Upper lobe of right lung (tissue), 1 donor: ENCODE data around the gene SPATA6. TPM values are rescaled to one million over a fixed set of nuclear protein-coding genes. Genes with fewer than 3 reads are reported as not detected.

Experiments
- ATAC-seq: fragments of 200-7000 bp; cut with Tn5 transposase; one replicate; pipeline ENCODE4 v1.9.1; 2020; ENCODE audit warnings: mild to moderate bottlenecking, moderate library complexity
- DNase-seq: peaks from one replicate; pipeline ENCODE4 v3.0.0-alpha.2; 2020
- H3K27ac ChIP-seq: fragments of 200-600 bp; one replicate; pipeline ENCODE4 v1.8.0; 2022
- H3K27me3 ChIP-seq: fragments of 200-600 bp; one replicate; pipeline ENCODE4 v1.8.0; 2022; ENCODE audit warnings: mild to moderate bottlenecking
- H3K36me3 ChIP-seq: fragments of 200-600 bp; one replicate; pipeline ENCODE4 v1.8.0; 2022
- H3K4me1 ChIP-seq: fragments of 200-600 bp; one replicate; pipeline ENCODE4 v1.8.0; 2022
- H3K4me3 ChIP-seq: fragments of 200-600 bp; one replicate; pipeline ENCODE4 v1.8.0; 2022; ENCODE audit warnings: mild to moderate bottlenecking
- H3K9me3 ChIP-seq: fragments of 200-600 bp; one replicate; pipeline ENCODE4 v1.8.0; 2022
- intact Hi-C: fragments of 100-400 bp; cut with DNase I; formaldehyde crosslinking; loops from one replicate; pipeline ENCODE4 v1.11.0; 2022
- total RNA-seq: library from RNA; stranded (reverse); fragmentation: NEBNext Ultra II Directional; extraction: Animal tissue kit (Norgen Biotek cat#: 25700); gene quantifications from one replicate; pipeline ENCODE4 v1.2.1, GENCODE V29; 2021
- TF ChIP-seq, protein P1 (sequence below): fragments of 200-600 bp; IDR thresholded peaks from one replicate; pipeline ENCODE4 v1.8.0; 2022; ENCODE audit warnings: antibody characterized with exemption
- donor health status: DM: no; HTN: yes; CAD: no; lungs with severe emphysema.

The SPATA6 gene
- total RNA-seq, 1 donor from 2014 or later, result 19.5 TPM

DNA sequence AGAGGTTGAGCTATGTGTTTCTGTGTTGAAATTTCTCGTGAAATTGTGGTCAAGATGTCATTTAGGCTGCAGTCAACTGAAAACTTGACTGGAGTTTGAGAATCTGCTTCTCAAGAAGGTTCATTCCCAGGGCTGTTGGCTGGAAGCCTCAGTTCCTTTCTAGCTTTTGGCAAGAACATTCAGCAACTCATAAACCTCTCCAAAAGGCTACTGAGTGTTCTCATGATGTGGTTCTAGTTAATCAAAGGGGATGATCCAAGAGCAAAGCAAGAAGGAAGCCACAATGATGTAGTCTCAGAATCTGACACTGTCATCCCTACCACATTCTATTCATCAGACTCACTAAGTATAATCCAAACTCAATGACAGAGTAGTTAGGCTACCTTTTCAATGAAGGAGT is 66.6 kb downstream of the SPATA6 start:
- ATAC-seq (no peak), DNase-seq (no peak)
- Histone ChIP-seq H3K4me1 (no peaks in the 10 kb centered on the region), H3K36me3 (no peaks in the 10 kb centered on the region), H3K4me3 (no peak overlapping the region), H3K27me3 (no peaks in the 10 kb centered on the region), H3K27ac (no peak overlapping the region), H3K9me3 (no peaks in the 10 kb centered on the region)
- intact Hi-C loops, result no loop called here
- TF ChIP-seq, protein P1, sequence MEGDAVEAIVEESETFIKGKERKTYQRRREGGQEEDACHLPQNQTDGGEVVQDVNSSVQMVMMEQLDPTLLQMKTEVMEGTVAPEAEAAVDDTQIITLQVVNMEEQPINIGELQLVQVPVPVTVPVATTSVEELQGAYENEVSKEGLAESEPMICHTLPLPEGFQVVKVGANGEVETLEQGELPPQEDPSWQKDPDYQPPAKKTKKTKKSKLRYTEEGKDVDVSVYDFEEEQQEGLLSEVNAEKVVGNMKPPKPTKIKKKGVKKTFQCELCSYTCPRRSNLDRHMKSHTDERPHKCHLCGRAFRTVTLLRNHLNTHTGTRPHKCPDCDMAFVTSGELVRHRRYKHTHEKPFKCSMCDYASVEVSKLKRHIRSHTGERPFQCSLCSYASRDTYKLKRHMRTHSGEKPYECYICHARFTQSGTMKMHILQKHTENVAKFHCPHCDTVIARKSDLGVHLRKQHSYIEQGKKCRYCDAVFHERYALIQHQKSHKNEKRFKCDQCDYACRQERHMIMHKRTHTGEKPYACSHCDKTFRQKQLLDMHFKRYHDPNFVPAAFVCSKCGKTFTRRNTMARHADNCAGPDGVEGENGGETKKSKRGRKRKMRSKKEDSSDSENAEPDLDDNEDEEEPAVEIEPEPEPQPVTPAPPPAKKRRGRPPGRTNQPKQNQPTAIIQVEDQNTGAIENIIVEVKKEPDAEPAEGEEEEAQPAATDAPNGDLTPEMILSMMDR, result no peak

DNA sequence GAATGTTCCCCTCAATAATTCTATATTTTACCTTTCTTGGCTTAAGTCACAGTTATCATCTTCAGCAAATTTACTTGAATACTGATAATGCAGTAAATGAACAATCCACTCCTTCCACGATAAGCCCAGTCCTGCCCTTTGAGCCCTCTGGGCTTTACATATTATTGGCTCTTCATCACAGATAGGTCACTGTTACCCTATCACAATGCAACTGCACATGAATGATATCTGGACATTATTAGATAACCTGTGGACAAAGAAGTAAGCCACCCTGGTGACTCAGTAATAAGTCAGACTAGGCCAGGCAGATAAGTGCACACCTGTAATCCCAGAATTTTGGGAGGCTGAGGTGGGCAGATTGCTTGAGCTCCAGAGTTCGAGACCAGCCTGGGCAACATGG is 69.4 kb downstream of the SPATA6 start:
- intact Hi-C loops, result no loop called here
- no peaks in the 10 kb centered on the region for H3K36me3 ChIP-seq
- ATAC-seq, result no peak

DNA sequence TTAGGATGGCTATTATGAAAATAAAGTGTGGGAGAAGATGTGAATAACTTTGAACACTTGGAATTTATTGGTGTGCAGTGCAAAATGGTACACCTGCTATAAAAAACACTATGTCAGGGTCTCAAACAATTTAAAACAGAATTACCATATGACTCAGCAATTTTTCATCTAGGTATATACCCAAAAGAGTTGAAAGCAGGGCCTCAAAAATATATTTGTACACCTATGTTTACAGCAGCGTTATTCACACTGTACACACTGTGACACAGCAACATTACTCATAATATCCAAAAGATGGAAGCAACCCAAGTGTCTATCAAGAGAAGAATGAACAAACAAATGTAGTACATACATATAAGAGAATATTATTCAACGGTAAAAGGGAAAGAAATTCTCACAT is 75.8 kb downstream of the SPATA6 start:
- Histone ChIP-seq H3K4me3 (no peak overlapping the region), H3K36me3 (no peaks in the 10 kb centered on the region), H3K9me3 (no peaks in the 10 kb centered on the region), H3K4me1 (no peaks in the 10 kb centered on the region), H3K27me3 (no peaks in the 10 kb centered on the region), H3K27ac (no peak overlapping the region)
- intact Hi-C loops, result no loop called here
- no peak for DNase-seq
- TF ChIP-seq, protein P1, result no peak
- ATAC-seq, result no peak

More for the DNA sequence above, 69.4 kb downstream of the SPATA6 start:
- TF ChIP-seq, protein P1, result no peak
- DNase-seq, result no peak
- no peaks in the 10 kb centered on the region for H3K4me1 ChIP-seq
- H3K4me3 ChIP-seq, result no peak overlapping the region
- no peak overlapping the region for H3K27ac ChIP-seq
- H3K27me3 ChIP-seq, result no peaks in the 10 kb centered on the region
- no peaks in the 10 kb centered on the region for H3K9me3 ChIP-seq

DNA sequence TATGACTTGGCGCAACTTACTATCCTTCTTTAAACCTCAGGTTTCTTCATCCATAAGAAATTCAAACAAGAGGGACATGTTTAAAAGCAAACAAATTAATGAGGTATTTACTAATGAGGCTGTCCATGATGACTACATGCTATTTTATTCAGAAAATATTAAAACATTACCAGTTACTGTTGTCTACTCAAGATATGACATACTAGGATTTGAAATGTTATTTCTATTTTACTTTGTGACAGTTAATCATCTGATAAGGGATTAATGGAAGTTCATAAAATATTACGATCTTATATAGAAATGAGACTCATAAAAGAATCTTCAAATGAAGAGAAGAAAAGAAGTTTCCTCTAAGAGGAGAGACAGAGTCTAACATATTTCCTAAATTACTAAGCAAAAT is 80.1 kb downstream of the SPATA6 start:
- Histone ChIP-seq H3K27ac (no peak overlapping the region), H3K27me3 (no peaks in the 10 kb centered on the region), H3K4me3 (no peak overlapping the region), H3K36me3 (no peaks in the 10 kb centered on the region), H3K4me1 (no peaks in the 10 kb centered on the region), H3K9me3 (no peaks in the 10 kb centered on the region)
- TF ChIP-seq, protein P1, result no peak
- intact Hi-C loops, result no loop called here
- DNase-seq (no peak), ATAC-seq (no peak)

DNA sequence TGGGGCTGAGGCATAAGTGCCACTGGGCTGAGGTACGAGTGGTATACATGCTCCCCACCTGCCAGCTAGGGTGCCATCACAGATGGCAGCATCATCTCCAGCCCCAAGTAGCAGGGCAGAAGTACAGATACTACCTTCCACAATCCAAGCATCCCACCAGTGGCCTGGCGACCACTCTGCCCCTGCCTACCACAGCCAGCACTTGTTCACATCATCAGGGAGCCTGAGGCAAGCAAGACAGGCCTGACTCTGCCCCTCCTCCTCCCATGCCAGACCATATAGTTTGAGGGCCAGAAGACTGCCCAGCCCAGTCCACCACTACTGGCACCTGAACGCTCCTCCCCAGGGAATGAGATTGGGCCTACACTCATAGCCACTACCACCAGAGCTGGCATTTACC is 84.6 kb downstream of the SPATA6 start:
- H3K27me3 ChIP-seq, result no peaks in the 10 kb centered on the region
- no peaks in the 10 kb centered on the region for H3K4me1 ChIP-seq
- H3K27ac ChIP-seq, result no peak overlapping the region
- ATAC-seq (no peak), DNase-seq (no peak)
- TF ChIP-seq, protein P1, result no peak
- intact Hi-C loops, result no loop called here
- H3K36me3 ChIP-seq, result peaks cover 6% of the 10 kb centered on the region
- H3K9me3 ChIP-seq, result no peaks in the 10 kb centered on the region
- no peak overlapping the region for H3K4me3 ChIP-seq

DNA sequence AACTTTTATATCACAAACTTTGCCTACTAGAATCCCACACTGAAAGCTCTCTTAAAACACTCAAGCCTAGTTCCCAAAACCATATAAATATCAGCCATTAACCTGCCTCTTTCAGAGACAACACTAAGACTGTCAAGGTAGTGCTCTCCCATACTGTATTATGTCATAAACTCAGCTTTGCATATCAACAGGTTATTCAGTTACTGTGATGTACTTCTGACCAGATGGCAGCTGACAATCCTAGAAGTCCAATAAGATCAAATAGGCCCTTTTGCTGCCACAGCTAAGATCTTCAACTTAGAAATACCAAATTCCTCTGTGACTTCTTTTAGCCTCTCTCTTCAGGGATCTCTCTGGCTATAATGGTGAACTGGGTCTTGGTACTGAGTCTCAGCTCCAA is 97.2 kb downstream of the SPATA6 start:
- Histone ChIP-seq H3K27me3 (no peaks in the 10 kb centered on the region), H3K4me3 (no peak overlapping the region), H3K27ac (no peak overlapping the region), H3K4me1 (no peaks in the 10 kb centered on the region), H3K9me3 (no peaks in the 10 kb centered on the region), H3K36me3 (peaks cover 8% of the 10 kb centered on the region)
- intact Hi-C loops, result no loop called here
- no peak for DNase-seq
- ATAC-seq, result no peak
- TF ChIP-seq, protein P1, result no peak
